AG04449 (cell line): Measurements from ENCODE around the gene SYTL2.

Source experiments
- CTCF ChIA-PET: fragments of 350-600 bp; formaldehyde crosslinking; extraction: SDS; loops from one replicate; lab custom pipeline; 2021; ENCODE audit warnings: antibody characterized with exemption; lab: Yijun Ruan, JAX
- POLR2A ChIA-PET: fragments of 400-600, 350-600 bp; formaldehyde crosslinking; extraction: SDS; loops from one replicate; lab custom pipeline; 2020; ENCODE audit warnings: antibody characterized with exemption, inconsistent platforms; lab: Yijun Ruan, JAX
- DNase-seq: peaks from one replicate; pipeline ENCODE4 v3.0.0-alpha.2; 2010; ENCODE audit warnings: low read depth, low spot score
- H3K4me3 ChIP-seq: 2 replicates; pipeline ENCODE4 v1.5.1; 2011; ENCODE audit warnings: low read depth, mild to moderate bottlenecking, control low read depth, low read length
- CTCF ChIP-seq: IDR thresholded peaks from one replicate; pipeline ENCODE4 v1.5.1; 2011; ENCODE audit warnings: mild to moderate bottlenecking, moderate library complexity, low read length, control low read depth, inconsistent platforms; ENCODE audit not compliant: insufficient read depth; ENCODE audit errors: missing control alignments

The SYTL2 gene

GRCh38 chr11:85647078-85647477, 163.9 kb downstream of the SYTL2 start:
- ChIA-PET POLR2A (interaction anchor here (0.7 to 1.8 kb wide), 2 partner anchors 13 to 19 kb away, joined by 3 to 14 read pairs; partner anchors contain the start of genes DLG2 and TMEM126B), CTCF (interaction anchor here (1.0 to 1.5 kb wide), 4 partner anchors 10 to 57 kb away, joined by 3 to 6 read pairs (median 3); partner anchors contain the start of gene TMEM126B)
- DNase-seq = no peak
- H3K4me3 ChIP-seq = peak overlapping the region; percentile 76
- no peak for TF ChIP-seq CTCF
